NCI-H2029 treated with DMSO at 0.1 percent for 48 hours (cell line): Measurements from ENCODE around the gene CREBBP.
"Not testable (repeated sequence)": the region's sequence is repeated elsewhere in the genome, so short reads cannot be mapped to it uniquely, and the experiment has no call there.

ENCODE experiments used
- DNase-seq: peaks from one replicate; lab custom pipeline; 2025; lab: John Stamatoyannopoulos, UW

CREBBP gene

DNA sequence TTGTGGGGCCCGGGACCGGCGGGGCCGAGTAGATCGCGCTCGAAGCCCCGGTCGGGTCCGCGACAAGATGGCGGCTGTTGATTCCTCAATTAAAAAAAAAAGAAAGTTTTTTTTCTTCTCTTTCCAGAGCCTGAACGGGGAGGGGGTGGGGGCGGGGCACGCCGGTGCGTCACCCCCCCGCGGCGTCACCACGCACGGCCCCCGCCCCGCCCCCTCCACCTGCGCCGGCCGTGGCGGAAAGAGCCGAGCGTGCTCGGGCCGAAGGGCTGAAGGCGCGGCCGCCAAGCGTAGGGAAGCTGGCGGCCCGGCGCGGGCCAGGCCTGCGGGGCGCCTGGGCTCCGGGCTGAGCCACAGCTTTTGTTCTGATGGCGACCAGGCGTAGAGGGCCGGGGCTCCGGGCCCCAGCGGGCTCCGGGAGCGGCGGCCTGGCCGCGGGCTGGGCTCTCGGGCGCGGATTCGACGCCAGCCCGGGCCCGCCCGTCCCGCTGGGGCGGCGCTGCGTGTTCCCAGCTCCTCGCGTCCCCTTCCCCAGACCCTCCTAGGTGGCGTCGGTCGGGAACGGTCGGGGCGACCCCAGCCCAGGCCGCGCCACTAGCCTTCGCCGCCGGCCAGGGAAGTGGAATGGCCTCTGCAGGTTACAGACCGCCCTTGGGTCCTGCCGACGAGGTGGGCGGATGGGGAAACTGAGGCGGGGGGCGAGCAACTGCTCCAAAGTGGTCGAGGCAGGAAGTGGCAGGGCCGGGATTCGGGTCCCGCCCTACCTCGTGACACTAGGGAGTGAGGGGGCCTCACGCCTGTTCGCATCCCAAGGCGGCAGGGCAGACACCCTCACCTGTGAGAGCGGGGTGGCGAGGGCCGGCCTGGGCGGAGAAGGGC is at the start of gene CREBBP:
CREBBP (minus strand) TSS at position 91 of the 876 bp plus-strand sequence. CDS start 797 bp downstream, outside the sequence.
- peak; percentile 18 for DNase-seq

DNA sequence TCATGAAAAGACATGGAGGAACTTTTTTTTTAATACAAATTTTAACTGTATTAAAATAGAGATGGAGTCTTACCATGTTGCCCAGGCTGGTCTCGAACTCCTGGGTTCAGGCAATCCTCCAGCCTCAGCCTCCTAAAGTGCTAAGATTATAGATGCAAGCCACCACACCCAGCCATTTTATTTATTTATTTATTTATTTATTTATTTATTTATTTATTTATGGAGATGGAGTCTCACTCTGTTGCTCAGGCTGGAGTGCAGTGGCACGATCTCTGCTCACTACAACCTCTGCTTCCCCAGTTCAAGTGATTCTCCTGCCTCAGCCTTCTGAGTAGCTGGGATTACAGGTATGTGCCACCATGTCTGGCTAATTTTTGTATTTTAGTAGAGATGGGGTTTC is 46.6 kb upstream of the CREBBP start:
- not testable (repeated sequence) for DNase-seq

DNA sequence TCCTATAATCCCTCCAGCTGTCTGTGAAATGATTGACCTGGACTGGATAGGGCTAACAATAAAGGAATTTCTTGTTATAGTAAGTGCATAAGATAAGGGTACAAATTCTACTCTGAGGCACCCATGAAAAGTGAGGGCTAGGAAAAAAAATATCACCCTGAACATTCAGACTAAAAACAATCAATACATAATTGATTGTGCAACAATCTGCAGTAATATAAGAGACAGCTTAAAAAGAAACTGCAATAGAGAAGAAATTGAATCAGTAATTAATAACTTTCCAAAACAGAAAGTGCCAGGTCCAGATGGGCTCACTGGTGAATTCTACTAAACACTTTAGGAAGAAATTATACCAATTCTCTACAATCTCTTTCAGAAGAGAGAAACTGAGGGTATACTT is 44.2 kb upstream of the CREBBP start:
- DNase-seq: no peak

DNA sequence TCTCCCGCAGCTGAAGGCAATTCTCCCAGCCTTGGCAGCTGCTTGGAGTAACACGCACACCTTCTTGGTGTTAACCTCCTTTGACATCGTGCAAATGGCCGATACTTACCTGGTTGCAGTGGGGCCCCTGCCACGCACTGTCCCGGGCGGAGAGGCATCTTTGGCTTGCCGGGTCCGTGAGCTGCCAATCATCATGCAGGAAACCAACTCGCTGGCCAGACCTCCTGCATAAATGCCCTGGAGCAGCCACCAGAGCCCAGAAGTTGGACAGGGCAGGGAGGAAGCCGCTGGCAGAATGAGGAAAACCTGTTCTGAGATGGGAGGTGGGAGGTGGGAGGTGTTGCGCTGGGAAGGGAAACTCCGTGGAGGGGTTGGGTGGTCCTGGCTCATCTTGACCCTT is 41.7 kb upstream of the CREBBP start:
- DNase-seq: no peak

DNA sequence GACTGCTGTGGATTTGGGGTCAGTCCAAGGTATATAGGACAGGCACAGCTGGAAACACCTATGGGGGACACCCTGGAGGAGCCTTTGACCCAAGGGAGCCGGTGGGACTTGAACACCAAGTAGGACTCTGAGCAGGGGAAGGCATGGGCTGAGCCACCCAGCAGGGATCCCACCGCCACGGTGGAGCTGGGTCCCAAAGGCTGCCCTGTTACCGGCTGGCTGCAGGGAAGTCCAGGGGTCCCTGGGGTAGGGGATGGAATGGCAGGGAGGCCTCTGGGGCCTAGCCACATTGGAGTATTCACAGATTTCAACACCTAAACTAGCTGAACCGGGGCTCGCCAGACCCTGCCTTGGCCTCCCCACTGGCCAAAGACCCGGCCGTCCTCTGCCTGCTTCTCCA is 39.7 kb upstream of the CREBBP start:
- DNase-seq: no peak

DNA sequence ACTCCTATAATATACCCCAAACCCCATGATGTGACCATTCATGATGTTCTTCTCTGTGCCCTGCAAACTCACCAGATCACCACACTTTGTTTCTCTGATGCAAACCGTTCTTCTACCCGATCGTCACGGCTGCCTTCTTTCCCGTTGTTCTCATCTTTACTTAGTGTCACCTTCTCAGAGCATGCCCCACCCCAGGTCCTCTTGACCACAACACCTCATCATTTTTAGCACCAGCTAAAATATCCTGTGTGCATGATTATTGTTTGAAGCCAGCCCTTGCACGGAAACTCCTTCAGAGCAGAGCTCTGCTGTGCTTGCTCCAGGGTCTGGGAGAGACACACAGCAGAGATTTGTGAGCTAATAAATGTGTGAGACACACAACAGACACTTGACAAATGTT is 38.9 kb upstream of the CREBBP start:
- DNase-seq: no peak

DNA sequence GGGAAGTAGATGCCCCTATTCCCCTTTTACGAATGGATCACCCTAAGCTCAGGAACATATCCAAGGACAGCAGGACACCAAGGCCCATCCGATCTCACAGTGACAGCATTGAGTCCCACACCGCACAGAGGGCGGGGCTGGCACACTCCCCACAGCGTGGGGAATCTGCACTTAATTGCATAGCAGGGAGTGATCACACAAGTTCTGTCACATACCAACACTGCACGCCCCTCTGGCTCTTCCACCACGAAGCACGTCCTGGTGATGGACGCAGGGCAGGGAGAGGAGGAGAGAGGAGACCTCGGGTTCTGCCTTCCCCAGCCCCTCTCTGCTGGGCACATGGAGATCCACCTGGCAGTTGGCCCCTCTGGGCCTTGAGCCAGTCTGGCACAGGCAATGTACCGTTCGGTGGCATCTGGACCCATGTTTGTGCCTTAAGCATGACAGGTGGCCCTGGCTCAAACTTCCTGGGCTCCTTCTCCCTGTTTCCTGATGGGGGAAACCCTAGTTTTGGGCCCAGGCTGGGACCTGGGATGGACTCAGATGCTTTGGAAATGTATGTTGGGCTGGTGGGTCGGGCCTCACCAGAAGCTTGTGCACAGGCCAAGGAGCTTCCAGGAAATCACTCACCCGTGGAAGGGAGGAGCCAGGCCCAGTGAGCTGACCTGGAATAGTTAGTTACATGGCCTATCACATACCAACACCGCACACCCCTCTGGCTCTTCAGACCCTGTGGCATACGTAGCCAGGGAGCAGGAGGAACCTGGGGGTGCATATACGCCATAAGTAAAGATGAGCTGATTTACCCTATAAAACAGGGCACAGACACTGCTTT is 35.1 kb upstream of the CREBBP start:
- no peak for DNase-seq

DNA sequence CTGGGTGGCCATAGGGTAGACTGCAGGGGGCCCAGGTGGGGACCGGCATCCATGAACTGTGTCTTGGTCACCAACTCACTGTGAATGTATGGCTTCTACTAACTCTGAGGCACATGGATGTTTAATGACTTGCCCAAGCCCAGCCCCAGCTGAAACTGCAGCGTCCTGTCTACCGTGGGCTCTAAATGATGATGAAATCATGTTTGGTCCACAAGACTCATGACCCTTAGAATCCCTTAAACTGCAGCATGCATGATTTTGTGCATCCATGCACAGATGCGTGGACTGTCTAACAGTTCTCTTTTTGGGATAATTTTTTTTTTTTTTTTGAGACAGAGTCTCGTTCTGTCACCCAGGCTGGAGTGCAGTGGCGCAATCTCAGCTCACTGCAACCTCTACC is 32.4 kb upstream of the CREBBP start:
- DNase-seq: no peak

DNA sequence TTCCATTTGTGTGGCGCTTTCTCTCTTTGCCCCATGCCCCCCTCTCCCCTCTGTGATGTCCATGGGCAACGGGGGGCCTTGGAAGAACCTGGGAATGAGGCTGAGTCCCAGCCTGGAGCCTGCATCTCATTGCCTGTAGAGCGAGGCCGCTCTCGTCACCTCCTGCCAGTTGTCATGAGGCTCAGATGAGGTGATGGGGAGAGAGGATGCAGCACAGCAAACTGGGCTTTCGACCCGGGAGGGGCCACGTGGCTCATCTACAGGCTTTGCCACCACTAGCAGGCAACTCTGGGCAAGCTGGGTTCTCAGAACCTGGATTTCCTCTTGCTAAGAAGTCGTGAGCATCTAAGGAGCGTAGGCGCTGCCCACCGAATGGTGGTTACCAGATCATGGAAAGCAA is 31.9 kb upstream of the CREBBP start:
- no peak for DNase-seq

DNA sequence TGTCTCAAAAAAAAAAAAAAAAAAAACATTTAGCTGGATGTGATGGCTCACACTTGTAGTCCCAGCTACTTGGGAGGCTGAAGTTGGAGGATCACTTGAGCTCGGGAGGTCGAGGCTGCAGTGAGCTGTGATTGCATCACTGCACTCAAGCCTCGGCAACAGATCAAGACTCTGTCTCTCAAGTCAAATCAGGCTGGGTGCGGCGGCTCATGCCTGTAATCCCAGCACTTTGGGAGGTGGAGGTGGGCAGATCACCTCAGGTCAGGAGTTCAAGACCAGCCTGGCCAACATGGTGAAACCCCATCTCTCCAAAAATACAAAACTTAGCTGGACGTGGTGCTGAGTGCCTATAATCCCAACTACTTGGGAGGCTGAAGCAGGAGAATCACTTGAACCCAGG is 31.2 kb upstream of the CREBBP start:
- DNase-seq: not testable (repeated sequence)

DNA sequence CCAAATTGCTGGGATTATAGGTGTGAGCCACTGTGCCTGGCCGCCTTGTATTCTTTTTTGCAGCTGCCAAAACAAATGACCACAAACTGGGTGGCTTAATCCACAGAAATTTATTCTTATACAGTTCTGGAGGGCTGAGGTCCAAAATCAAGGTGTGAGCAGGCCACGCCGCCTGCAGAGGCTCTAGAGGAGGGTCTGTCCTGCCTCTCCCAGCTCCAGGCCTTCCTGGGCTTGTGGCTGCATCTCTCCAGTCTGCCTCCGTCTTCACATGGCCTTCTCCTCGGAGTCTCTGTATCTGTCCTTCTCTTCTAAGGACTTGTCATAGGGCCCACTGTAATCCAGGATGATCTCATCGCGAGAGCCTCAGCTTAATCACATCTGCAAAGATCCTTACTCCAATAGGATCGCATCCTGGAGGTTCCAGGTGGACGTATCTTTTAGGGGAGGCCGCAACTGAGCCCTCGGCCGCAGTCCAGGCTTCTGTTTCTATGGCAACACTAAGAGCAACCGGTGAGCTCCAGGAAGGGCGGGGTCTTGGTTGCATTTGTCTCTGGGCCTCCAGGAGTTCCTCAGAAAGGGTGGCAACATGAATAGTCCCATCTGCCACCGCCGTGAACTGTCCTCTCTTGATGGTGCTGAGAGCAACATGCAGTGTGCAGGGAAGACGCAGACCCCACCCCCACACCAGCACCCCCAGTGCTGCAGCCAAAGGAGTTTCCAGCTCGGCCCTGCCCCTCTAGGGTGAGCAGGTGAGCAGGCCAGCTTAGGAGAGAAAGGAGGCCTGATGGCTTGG is 29.5 kb upstream of the CREBBP start:
- DNase-seq: no peak

DNA sequence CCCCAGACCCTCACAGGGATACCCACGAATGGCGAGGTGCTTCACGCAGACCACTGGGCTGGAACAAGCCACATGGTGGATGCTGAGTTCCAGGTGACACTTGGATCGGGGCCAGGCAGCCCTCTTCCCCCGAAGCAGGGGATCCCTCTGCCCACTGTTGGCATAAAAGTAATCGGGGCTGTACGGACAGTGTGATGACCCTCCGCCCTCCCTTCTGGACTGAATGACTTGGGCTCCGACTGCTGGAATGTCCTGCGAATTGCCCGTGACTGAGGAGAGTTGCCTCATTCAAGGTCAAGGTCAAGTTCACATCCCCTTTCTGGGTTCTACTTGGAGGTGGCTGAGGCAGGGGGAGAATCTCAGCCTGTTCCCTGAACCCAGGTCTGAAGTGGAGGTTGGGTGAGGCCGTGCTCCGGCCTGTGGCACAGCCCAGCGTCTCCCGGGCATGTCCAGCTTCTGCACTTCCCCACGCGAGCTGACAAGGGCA is 28.5 kb upstream of the CREBBP start:
- DNase-seq: no peak

DNA sequence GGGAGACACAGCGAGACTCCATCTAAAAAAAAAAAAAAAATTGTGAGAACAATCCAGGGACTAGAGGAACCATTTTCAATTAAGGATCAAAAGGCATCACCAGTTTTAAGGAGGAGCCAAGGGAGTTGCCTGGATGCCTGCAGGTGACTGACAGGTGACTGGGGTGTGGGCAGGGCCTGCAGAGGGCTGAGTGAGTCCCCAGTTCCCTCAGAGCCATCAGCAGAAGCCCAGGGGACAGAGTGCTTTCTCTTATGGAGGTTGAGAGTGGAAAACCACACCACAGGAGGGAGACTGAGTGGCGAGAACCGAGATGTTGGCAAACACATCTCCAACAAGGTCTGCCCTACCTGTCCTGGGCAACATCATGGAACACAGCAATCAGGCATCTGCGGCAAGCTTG is 27.1 kb upstream of the CREBBP start:
- DNase-seq: no peak

DNA sequence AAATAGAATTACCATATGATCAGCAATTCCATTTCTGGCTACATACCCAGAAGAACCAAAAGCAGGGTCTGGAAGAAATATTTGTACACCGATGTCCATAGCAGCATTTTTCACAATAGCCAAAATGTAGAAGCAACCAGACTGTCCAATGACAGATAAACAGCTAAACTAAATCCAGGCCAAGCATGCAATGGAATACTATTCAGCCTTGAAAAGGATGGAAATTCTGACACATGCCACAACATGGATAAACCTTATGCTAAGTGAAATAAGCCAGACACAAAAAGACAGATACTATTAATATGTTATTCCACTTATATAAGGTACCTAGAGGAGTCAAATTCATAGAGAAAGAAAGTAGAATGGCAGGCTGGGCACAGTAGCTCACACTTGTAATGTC is 25.9 kb upstream of the CREBBP start:
- no peak for DNase-seq

DNA sequence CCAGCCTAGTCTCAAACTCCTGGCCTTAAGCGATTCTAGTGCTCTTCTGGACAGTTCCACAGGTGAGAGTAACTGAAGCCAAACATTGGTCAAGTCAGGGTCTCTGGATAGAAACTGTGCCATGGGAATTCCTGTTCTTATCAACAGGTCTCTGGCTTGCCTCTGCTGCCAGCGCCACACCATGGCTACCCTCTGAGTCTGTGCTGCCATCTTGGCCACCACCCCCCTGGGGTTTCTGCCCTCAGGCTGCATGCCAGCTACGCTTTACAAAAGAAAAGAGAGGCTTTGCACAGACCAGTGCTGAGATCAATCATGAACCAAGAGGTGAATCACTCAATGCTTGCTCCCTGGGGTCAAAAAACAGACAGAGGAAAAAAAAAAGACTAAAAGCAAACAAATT is 24.4 kb upstream of the CREBBP start:
- no peak for DNase-seq

DNA sequence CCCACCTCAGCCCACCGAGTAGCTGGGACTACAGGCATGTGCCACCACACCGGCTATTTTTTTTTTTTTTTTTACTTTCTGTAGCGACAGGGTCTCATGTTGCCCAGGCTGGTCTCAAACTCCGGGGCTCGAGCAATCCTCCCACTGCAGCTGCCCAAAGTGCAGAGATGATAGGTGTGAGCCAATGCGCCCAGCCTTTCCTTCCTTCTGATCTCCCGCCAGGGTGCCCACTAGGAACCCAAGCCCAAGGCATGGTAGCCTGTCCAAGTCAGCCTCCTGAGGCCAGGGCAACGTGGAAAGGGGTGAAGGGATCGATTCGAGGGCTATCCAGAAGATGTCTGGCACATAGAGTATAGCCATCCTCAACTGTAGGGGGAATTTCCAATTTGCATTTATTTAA is 9.6 kb upstream of the CREBBP start:
- no peak for DNase-seq

DNA sequence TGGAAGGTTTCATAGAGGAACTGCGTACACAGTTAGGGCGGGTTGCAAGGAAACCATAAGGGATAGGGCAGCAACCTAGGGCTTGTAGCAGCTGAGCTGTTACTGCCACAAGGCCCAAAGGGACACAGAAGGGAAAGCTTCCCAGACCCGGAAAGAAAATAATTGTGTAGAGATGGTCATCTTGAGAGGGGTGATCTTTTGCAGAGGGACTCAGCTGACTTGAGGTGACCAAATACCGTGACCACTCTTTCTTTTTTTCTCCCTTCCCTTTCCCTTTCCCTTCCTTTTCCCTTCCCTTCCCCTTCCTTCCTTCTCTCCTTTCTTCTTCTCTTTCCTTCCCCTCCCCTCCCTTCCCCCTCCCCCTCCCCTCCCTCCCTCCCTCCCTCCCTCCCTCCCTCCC is 8.5 kb upstream of the CREBBP start:
- DNase-seq: no peak

DNA sequence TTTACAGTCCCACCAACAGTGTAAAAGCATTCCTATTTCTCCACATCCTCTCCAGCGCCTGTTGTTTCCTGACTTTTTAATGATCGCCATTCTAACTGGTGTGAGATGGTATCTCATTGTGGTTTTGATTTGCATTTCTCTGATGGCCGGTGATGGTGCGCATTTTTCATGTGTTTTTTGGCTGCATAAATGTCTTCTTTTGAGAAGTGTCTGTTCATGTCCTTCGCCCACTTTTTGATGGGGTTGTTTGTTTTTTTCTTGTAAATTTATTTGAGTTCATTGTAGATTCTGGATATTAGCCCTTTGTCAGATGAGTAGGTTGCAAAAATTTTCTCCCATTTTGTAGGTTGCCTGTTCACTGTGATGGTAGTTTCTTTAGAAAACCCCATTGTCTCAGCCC is 5.5 kb upstream of the CREBBP start:
- not testable (repeated sequence) for DNase-seq

DNA sequence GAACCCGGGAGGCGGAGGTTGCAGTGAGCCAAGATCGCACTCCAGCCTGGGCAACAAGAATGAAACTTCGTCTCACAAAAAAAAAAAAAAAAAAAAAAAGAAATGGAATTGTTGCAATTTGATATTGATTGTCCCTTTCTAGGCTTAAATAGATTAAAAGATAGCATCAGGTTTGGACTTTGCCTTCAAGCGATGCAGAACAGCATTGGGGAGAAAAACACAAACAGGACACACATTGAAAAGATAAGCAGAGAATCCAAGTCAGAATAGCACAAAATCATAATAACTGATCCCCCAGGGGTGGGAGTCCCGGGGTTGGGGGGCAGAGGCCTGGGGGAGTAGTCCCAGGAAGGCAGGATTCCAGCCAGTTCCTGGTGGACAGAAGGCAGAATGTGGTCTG is 3.9 kb upstream of the CREBBP start:
- DNase-seq: no peak

DNA sequence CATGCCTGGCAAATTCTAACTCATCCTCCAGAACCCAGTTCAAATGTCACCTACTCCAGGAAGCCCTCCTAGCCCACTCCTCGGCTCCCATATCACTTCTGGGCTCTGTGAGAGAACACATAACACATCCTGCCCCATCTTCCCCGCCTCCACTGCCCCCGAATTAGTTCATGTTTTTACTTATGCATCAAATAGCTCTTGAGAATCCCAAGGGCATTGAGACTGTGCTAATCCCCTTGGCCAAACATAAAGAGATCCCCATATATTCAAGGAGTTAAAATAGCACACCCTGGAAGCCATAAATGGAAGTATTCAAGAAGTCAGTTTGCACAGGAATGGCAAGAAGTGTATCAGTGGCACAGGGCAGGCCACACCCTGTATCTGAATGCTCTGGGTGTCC is 2.0 kb upstream of the CREBBP start:
- DNase-seq: no peak

DNA sequence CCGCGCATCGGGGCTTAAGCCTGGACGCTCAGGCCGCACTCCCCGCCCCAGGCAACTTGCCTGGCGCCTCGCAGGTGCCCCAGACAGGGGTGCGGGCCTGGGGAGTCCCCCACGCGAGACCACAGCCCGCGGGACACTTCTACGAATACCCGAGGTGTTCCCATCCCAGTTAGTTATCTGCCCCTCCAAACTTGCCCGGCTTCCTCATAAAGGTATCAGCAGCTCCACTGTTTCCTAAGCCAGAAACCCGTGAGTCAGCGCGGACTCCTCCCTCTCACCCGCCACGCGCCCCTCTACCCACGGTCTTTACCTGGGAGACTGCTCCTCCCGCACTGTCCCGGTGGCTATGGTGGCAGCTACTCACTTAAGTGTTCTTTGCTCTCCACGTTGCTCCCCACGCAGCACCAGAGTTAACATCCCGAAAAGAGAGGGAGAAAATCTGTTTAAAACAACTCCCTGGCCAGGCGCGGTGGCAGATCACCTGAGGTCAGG is 1.0 kb upstream of the CREBBP start:
- no peak for DNase-seq
